ENCODE measurements around the gene SLC6A1.

Gene SLC6A1

GRCh38 chr3:11021611-11022011 is 29.1 kb downstream of the SLC6A1 start:
- Histone ChIP-seq H3K9me3 (replicated peaks; ENCODE audit: insufficient read depth, low read length) (no peaks in the 10 kb centered on the region), H3K4me2 (ENCODE audit: low read depth, low read length) (no peak overlapping the region), H3K9me2 (replicated peaks; ENCODE audit: insufficient read depth, low read length) (no peaks in the 10 kb centered on the region), H4K20me1 (ENCODE audit: insufficient read depth, low read length) (no peaks in the 10 kb centered on the region), H3F3A (ENCODE audit: insufficient read depth, low read length) (no peaks in the 10 kb centered on the region), H3K27me3 (replicated peaks; ENCODE audit: insufficient read depth, low read length) (peaks cover 53% of the 10 kb centered on the region), H2AFZ (ENCODE audit: low read length) (no peak overlapping the region), H3K79me2 (ENCODE audit: low read length) (no peaks in the 10 kb centered on the region), H3K27ac (ENCODE audit: low read length) (no peak overlapping the region), H3K36me3 (replicated peaks; ENCODE audit: insufficient read depth, low read length) (no peaks in the 10 kb centered on the region), H3K9ac (ENCODE audit: low read length) (no peak overlapping the region), H3K4me3 (ENCODE audit: low read length) (no peak overlapping the region), H3K4me1 (ENCODE audit: low read length) (no peaks in the 10 kb centered on the region)
- DNase-seq, result no peak
- no peak for TF ChIP-seq EZH2phosphoT487 (IDR thresholded peaks at IDR 0.05; ENCODE audit: low read length)
- TF ChIP-seq CTCF (IDR thresholded peaks at IDR 0.05; ENCODE audit: low read length), result no peak
- TF ChIP-seq EZH2 (optimal IDR thresholded peaks at IDR 0.05; ENCODE audit: low read depth, low read length), result no peak

GRCh38 chr3:11022115-11022514 is 29.6 kb downstream of the SLC6A1 start:
- Histone ChIP-seq H3K9me2 (replicated peaks; ENCODE audit: insufficient read depth, low read length) (no peaks in the 10 kb centered on the region), H3F3A (ENCODE audit: insufficient read depth, low read length) (no peaks in the 10 kb centered on the region), H2AFZ (ENCODE audit: low read length) (no peak overlapping the region), H4K20me1 (ENCODE audit: insufficient read depth, low read length) (no peaks in the 10 kb centered on the region), H3K27me3 (replicated peaks; ENCODE audit: insufficient read depth, low read length) (peaks cover 48% of the 10 kb centered on the region), H3K4me2 (ENCODE audit: low read depth, low read length) (no peak overlapping the region), H3K9me3 (replicated peaks; ENCODE audit: insufficient read depth, low read length) (no peaks in the 10 kb centered on the region), H3K4me3 (ENCODE audit: low read length) (no peak overlapping the region), H3K4me1 (ENCODE audit: low read length) (no peaks in the 10 kb centered on the region), H3K9ac (ENCODE audit: low read length) (no peak overlapping the region), H3K79me2 (ENCODE audit: low read length) (no peaks in the 10 kb centered on the region), H3K36me3 (replicated peaks; ENCODE audit: insufficient read depth, low read length) (no peaks in the 10 kb centered on the region), H3K27ac (ENCODE audit: low read length) (no peak overlapping the region)
- DNase-seq, result no peak
- TF ChIP-seq EZH2phosphoT487 (IDR thresholded peaks at IDR 0.05; ENCODE audit: low read length), result no peak
- no peak for TF ChIP-seq CTCF (IDR thresholded peaks at IDR 0.05; ENCODE audit: low read length)
- TF ChIP-seq EZH2 (optimal IDR thresholded peaks at IDR 0.05; ENCODE audit: low read depth, low read length), result no peak

- H3K9ac ChIP-seq (ENCODE audit: low read length), result no peak overlapping the region
These were observed 31.6 kb downstream of the SLC6A1 start for GRCh38 chr3:11024181-11024580.

More at GRCh38 chr3:11024181-11024580, 31.6 kb downstream of the SLC6A1 start:
- H3K36me3 ChIP-seq (replicated peaks; ENCODE audit: insufficient read depth, low read length), result no peaks in the 10 kb centered on the region
- H3K4me3 ChIP-seq (ENCODE audit: low read length), result no peak overlapping the region
- TF ChIP-seq CTCF (IDR thresholded peaks at IDR 0.05; ENCODE audit: low read length) (no peak), EZH2phosphoT487 (IDR thresholded peaks at IDR 0.05; ENCODE audit: low read length) (no peak), EZH2 (optimal IDR thresholded peaks at IDR 0.05; ENCODE audit: low read depth, low read length) (no peak)
- H3K9me2 ChIP-seq (replicated peaks; ENCODE audit: insufficient read depth, low read length), result no peaks in the 10 kb centered on the region
- no peaks in the 10 kb centered on the region for H4K20me1 ChIP-seq (ENCODE audit: insufficient read depth, low read length)
- no peak for DNase-seq
- no peak overlapping the region for H2AFZ ChIP-seq (ENCODE audit: low read length)
- H3F3A ChIP-seq (ENCODE audit: insufficient read depth, low read length), result no peaks in the 10 kb centered on the region
- no peaks in the 10 kb centered on the region for H3K79me2 ChIP-seq (ENCODE audit: low read length)
- no peaks in the 10 kb centered on the region for H3K4me1 ChIP-seq (ENCODE audit: low read length)
- no peak overlapping the region for H3K27ac ChIP-seq (ENCODE audit: low read length)
- H3K9me3 ChIP-seq (replicated peaks; ENCODE audit: insufficient read depth, low read length), result no peaks in the 10 kb centered on the region
- H3K27me3 ChIP-seq (replicated peaks; ENCODE audit: insufficient read depth, low read length), result peaks cover 46% of the 10 kb centered on the region
- no peak overlapping the region for H3K4me2 ChIP-seq (ENCODE audit: low read depth, low read length)
